NCI-H1417 (cell line): ENCODE measurements around the gene OLIG2.
A peak's percentile ranks its signal among the peaks of the same experiment; 100 is the strongest.

ENCODE experiments used
- DNase-seq, 3 experiments: peaks; one replicate each; lab custom pipeline; 2025; lab: John Stamatoyannopoulos, UW

The OLIG2 gene

GRCh38 chr21:33025489-33026442, at the start of gene OLIG2:
Gene OLIG2, plus strand, starts transcription at chr21:33025935. Its CDS starts 928 bp downstream, at chr21:33026863.
- DNase-seq = no peak

- DNase-seq = no peak
These were observed 48.9 kb upstream of the OLIG2 start for GRCh38 chr21:32976791-32977190.

DNA sequence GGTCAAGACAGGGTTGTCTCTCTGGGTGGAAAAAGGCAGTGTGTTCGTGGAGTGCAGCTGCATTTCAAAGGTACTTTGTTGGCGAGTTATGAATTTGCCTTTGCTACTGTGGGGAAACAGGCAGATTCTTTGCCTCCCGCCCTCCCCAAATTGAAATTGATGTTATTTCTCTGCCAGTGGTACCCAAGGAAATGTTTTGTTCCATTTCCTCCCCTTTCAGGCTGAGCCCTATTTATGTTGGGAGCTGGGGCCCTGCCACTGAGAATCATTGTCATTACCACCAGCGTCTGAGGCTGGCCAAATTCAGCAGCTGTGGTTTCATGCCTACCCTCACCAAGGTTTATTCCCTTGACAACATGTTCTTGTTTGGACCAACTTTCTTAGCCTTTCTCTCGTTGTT, 48.5 kb upstream of the OLIG2 start:
- DNase-seq = no peak

GRCh38 chr21:32978331-32979270, 47.1 kb upstream of the OLIG2 start:
- peak in 1 of 3 experiments; percentile 71 for DNase-seq

DNA sequence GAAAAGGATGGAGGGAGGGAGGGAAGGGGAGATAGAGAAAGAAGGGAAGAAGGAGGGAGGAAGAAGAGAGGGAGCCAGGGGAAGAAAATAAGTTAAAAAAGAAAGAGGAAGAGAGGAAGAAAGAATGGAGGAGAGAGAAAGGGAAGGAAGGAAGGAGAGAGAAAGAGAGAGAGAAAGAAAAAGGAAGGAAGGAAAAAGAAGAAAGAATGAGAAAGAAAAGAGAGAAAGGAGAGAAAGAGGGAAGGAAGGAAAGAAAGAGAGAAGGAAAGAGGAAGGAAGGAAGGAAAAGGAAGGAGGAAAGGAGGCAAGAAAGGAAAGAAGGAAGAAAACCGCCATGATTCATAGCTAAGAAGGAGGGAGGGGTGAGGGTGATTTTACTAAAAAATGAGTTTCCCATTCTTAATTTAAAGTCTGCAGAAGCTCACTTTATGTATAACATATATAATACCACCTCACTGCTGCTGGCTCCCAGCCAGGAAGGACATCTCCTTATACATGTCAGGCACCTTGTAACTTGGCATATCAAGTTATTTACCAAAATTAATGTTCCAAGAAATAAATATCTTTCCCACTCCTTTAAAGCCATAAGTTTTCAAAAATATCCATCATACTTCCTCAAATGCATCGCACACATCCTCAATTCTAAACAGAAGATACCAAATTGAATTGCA, 46.0 kb upstream of the OLIG2 start:
- no peak for DNase-seq

- DNase-seq = no peak
These were observed 44.6 kb upstream of the OLIG2 start for GRCh38 chr21:32981096-32981495.

DNA sequence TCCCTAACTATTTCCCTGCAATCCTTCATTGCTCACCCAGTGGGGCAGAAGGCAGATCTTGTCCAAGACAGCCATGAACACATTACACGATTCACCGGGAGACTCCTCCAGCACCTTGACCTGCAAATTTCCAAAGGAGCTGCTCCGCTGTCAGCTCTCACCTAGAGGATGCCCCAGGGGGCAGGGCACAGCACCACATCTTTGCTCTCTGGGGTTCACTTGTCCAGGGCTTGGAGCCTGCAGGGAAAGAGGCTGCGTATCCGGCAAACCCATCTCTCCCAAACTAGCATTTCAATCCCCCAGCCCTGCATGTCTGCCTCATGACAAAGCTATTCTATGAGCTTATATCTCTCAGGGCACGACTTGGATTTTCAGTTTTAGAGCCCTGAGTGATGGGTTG, 35.1 kb upstream of the OLIG2 start:
- DNase-seq = no peak

DNA sequence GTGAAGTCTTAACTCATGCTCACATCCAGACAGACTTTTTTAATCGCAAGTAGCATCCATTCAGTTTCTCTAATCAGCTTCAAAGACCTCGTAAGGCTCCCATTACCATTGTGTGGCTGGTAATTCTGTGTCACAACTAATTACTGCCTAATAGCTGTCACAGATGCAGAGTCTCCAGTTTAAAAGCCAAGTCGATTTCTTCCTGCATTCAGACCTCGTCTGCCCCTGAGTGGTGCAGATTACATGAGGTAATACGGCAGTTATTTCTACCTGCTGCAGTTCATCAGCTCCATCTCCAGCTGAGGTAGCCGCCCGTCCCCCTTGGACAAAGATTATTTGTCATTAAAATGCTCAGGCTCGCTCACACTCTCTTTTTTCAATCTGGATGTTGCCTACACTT, 34.4 kb upstream of the OLIG2 start:
- peak in 2 of 3 experiments; percentile 48 to 77 for DNase-seq

DNA sequence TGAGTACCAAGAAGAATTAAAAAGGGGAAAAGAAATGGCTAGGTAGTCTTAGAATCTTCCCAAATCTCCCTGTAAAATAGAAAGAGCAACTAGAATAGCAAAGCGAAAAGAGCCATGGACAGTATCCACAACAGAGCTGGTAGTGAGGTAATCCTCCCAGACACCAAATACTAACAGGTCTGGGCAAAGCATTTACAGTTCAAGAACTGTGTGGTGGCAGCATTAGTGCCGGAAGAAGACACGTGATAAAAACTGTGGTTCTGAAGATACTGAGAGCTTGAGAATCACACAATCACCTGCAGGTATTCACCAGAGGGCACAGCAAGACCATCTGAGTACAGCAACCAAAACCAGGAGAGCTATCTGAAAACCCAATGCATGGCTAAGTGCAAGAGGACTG, 31.8 kb upstream of the OLIG2 start:
- no peak for DNase-seq

DNA sequence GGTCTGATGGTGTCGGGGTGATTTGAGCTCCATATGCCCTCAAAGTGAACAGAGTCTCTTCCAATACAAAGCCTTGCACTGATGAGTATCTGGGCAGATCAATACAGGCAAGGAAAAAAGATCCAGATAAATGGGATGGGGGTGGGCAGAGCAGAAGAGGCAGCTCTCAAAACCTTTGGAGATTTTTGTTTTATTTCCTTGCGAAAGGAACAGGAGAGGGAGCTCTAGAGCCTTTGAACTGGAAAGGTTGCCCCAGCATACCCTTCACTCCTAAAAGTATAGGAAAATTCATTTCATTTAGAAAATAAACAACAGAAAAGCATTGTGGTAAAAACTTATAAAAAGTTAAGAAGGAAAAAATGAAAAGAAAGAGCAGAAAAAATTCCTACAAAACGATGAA, 31.4 kb upstream of the OLIG2 start:
- peak in 1 of 3 experiments; percentile 9 for DNase-seq

DNA sequence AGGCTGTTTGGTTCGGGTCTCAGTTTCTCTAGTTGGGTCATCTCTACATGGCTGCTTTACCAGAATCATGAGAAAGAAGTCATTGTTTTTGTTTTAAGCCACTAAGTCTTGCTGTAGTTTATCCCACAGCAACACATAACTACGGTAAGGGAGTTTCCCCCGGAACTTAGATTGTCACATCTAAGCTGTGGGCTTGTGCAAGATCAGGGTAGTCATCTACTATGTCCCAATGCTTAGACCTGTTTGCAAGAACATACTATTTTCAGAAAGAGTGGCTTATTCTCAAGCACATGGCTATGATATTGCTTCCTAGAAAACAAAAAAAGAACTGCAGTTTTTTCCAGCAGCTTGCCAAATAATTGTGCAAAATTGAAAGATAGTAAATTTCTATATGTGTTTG, 18.0 kb upstream of the OLIG2 start:
- DNase-seq = no peak

- DNase-seq = peak in 1 of 3 experiments; percentile 32
These were observed 17.2 kb upstream of the OLIG2 start for GRCh38 chr21:33008333-33009051.

DNA sequence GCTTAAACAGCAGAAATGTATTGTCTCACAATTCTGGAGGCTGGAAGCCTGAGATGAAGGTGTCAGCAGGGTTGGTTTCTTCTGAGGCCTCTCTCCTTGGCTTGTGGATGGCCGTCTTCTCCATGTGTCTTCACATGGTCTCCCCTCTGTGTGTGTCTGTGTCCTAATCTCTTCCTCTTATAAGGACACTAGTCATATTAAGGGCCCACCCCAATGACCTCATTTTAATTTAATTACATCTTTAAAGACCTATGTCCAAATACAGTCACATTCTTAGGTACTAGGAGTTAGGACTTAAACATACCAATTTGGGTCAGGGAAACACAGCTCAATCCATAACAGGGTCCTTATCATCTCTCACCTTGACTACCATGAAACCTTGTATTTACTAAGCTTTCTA, 14.8 kb upstream of the OLIG2 start:
- DNase-seq = no peak

- no peak for DNase-seq
These were observed 14.3 kb upstream of the OLIG2 start for GRCh38 chr21:33011462-33011861.

DNA sequence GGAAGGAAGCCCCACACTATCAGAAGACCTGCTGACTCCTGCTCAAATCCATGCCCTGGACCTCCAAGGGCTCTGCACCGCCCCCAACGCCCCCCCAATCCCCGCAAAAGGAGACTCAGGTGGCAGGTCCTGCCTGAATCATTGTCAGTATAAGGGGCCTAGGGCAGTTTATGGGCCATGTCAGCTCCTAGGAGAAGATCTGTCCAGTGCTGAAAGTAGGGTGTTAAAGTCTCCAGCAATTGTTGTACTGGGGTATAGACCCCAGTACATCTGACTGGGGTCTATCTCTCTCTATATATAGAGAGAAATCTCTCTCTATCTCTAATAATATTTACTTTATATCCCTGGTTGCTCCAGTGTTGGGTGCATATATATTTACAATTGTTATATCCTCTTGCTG, 12.1 kb upstream of the OLIG2 start:
- DNase-seq = no peak

DNA sequence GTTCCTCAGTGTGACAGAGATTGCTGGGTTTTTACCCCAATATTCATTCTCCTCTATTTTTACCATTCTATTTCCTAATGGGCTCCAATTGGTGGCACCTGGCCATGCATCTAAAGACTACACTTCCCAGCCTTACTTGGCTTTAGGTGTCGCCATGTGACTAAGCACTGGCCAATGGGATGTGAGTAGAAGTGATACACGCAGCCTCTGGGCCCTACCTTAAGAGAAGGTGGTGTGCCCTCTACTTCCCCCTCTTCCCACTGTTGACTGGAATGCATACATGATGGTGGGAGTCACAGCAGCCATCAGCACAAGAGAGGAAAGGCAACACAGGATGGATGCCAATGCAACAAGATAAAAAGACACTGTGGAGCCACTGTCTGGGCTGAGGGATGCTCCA, 11.4 kb upstream of the OLIG2 start:
- no peak for DNase-seq

DNA sequence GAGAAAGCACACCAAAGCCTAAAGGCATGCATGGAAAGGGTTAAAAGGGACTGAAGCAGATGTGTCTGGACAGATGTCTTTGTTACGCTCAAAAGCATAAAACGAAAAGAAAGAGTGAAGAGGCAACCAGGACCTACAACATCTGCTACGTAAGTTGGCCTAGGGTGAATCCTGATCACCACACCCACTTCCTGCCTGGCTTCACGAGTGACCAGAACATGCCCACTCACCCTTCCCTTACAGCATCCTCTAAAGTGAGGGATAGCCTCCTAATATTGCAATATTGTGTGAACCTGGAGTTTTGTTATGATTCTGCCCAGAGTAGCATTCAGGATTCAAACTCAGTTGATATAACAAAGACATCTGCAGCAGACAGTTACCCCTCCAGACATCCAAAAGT, 10.6 kb upstream of the OLIG2 start:
- DNase-seq = no peak

GRCh38 chr21:33015756-33016155, 10.0 kb upstream of the OLIG2 start:
- DNase-seq = no peak

GRCh38 chr21:33018707-33019465, 6.8 kb upstream of the OLIG2 start:
- DNase-seq = no peak

GRCh38 chr21:33019516-33019884, 6.2 kb upstream of the OLIG2 start:
- no peak for DNase-seq
